SU-DHL-6 (cell line): ENCODE data around the gene SLC35G6.
A peak's percentile ranks its signal among the peaks of the same experiment; 100 is the strongest.

Source experiments
- H2AFZ ChIP-seq: fragments of 200-600 bp; sonication (generic); 2 replicates; pipeline ENCODE4 v1.6.1; 2014; ENCODE audit warnings: low read depth, mild to moderate bottlenecking, moderate library complexity, mixed read lengths, antibody characterized with exemption, low read length; ENCODE audit not compliant: severe bottlenecking
- H3F3A ChIP-seq: fragments of 200-600 bp; shearing (Covaris generic); 2 replicates; pipeline ENCODE4 v1.6.0; 2016; ENCODE audit warnings: antibody characterized with exemption, mild to moderate bottlenecking; ENCODE audit not compliant: insufficient read depth
- H3K27ac ChIP-seq: fragments of 200-600 bp; sonication (generic); 2 replicates; pipeline ENCODE4 v1.5.1; 2016; ENCODE audit warnings: low read depth, mild to moderate bottlenecking, low read length, moderate library complexity, mixed read lengths
- H3K27me3 ChIP-seq: fragments of 200-600 bp; sonication (generic), shearing (Covaris generic); 2 replicates; pipeline ENCODE4 v1.6.0; 2014; ENCODE audit warnings: mild to moderate bottlenecking, low read length
- H3K36me3 ChIP-seq: fragments of 200-600 bp; sonication (generic); 2 replicates; pipeline ENCODE4 v1.6.1; 2014; ENCODE audit warnings: mild to moderate bottlenecking, low read length, mixed read lengths
- H3K4me2 ChIP-seq: fragments of 300-600, 200-600 bp; shearing (Covaris generic), sonication (generic); 2 replicates; pipeline ENCODE4 v1.6.0; 2014; ENCODE audit warnings: low read length, low read depth, mild to moderate bottlenecking; ENCODE audit not compliant: poor library complexity, severe bottlenecking
- H3K4me3 ChIP-seq: fragments of 200-600 bp; sonication (generic); 2 replicates; pipeline ENCODE4 v1.5.1; 2014; ENCODE audit warnings: antibody characterized with exemption, low read length, mild to moderate bottlenecking, mixed read lengths; ENCODE audit not compliant: insufficient read depth, poor library complexity, severe bottlenecking
- H3K79me2 ChIP-seq: fragments of 200-600 bp; sonication (generic); 2 replicates; pipeline ENCODE4 v1.6.1; 2014; ENCODE audit warnings: mild to moderate bottlenecking, low read length, moderate library complexity; ENCODE audit not compliant: insufficient read depth
- H3K9ac ChIP-seq: fragments of 200-600 bp; sonication (generic); 2 replicates; pipeline ENCODE4 v1.7.0; 2014; ENCODE audit warnings: mild to moderate bottlenecking, low read length
- H3K9me2 ChIP-seq: fragments of 200-600 bp; sonication (generic); replicated peaks from 2 replicates; pipeline ENCODE4 v1.6.1; 2014; ENCODE audit warnings: low read length; ENCODE audit not compliant: insufficient read depth
- H3K9me3 ChIP-seq: fragments of 200-600 bp; sonication (generic); 2 replicates; pipeline ENCODE4 v1.6.1; 2014; ENCODE audit warnings: low read length, mixed read lengths; ENCODE audit not compliant: insufficient read depth
- H4K20me1 ChIP-seq: fragments of 200-600 bp; sonication (generic); 2 replicates; pipeline ENCODE4 v1.6.1; 2014; ENCODE audit warnings: low read depth, mild to moderate bottlenecking, antibody characterized with exemption, low read length, moderate library complexity, mixed read lengths
- CTCF ChIP-seq: fragments of 200-600 bp; sonication (generic); IDR thresholded peaks from one replicate; pipeline ENCODE4 v1.5.1; 2017; ENCODE audit warnings: antibody characterized with exemption, mild to moderate bottlenecking, low read length, moderate library complexity; ENCODE audit not compliant: insufficient read depth, poor library complexity, severe bottlenecking
- EZH2phosphoT487 ChIP-seq: fragments of 200-600 bp; sonication (generic), shearing (Covaris generic); conservative IDR thresholded peaks from 2 replicates; pipeline ENCODE4 v1.6.1; 2018; ENCODE audit warnings: mild to moderate bottlenecking, antibody characterized with exemption, low read length, moderate library complexity, mixed read lengths

The SLC35G6 gene

GRCh38 chr17:7523033-7523432 is 41.8 kb downstream of the SLC35G6 start:
- Histone ChIP-seq H3K4me3 (no peak overlapping the region), H3K4me2 (no peak overlapping the region), H3K9me3 (no peaks in the 10 kb centered on the region; the same call in 1 of the 2 replicates), H3K27ac (no peak overlapping the region), H3K9ac (no peak overlapping the region), H3K36me3 (no peaks in the 10 kb centered on the region), H2AFZ (no peak overlapping the region), H3K27me3 (no peaks in the 10 kb centered on the region), H3K79me2 (no peaks in the 10 kb centered on the region), H4K20me1 (no peaks in the 10 kb centered on the region), H3K9me2 (no peaks in the 10 kb centered on the region), H3F3A (no peaks in the 10 kb centered on the region)
- TF ChIP-seq CTCF: peak; percentile 38
- no peak for TF ChIP-seq EZH2phosphoT487

GRCh38 chr17:7528842-7529241 is 47.6 kb downstream of the SLC35G6 start:
- Histone ChIP-seq H3K79me2 (no peaks in the 10 kb centered on the region), H4K20me1 (no peaks in the 10 kb centered on the region), H3K9me3 (no peaks in the 10 kb centered on the region; the same call in 1 of the 2 replicates), H3K4me2 (no peak overlapping the region), H3K4me3 (no peak overlapping the region), H3K9ac (no peak overlapping the region), H3F3A (no peaks in the 10 kb centered on the region), H3K36me3 (no peaks in the 10 kb centered on the region), H2AFZ (no peak overlapping the region), H3K27ac (no peak overlapping the region), H3K27me3 (no peaks in the 10 kb centered on the region), H3K9me2 (no peaks in the 10 kb centered on the region)
- no peak for TF ChIP-seq EZH2phosphoT487
- no peak for TF ChIP-seq CTCF

- no peaks in the 10 kb centered on the region for H4K20me1 ChIP-seq
- H3K4me2 ChIP-seq: no peak overlapping the region
- no peaks in the 10 kb centered on the region for H3K9me2 ChIP-seq
- TF ChIP-seq CTCF (no peak), EZH2phosphoT487 (no peak)
- H3F3A ChIP-seq: no peaks in the 10 kb centered on the region
- no peaks in the 10 kb centered on the region for H3K36me3 ChIP-seq
- H3K4me3 ChIP-seq: no peak overlapping the region
- no peaks in the 10 kb centered on the region for H3K79me2 ChIP-seq
- no peak overlapping the region for H3K9ac ChIP-seq
- no peak overlapping the region for H2AFZ ChIP-seq
- no peak overlapping the region for H3K27ac ChIP-seq
- H3K9me3 ChIP-seq: no peaks in the 10 kb centered on the region; the same call in 1 of the 2 replicates
- no peaks in the 10 kb centered on the region for H3K27me3 ChIP-seq
Measured at GRCh38 chr17:7530023-7530900, 49.0 kb downstream of the SLC35G6 start.
